Stimulated activated CD8-positive, alpha-beta memory T cell treated with anti-CD3 and anti-CD28 coated beads, Interleukin-15, amount 100 ng/mL, for 4 hours (primary cell): ENCODE data around the gene GAS2L3.
"Not testable (repeated sequence)": the region's sequence is repeated elsewhere in the genome, so short reads cannot be mapped to it uniquely, and the experiment has no call there.

Experiments
- DNase-seq, 2 donors: peaks; one replicate each; pipeline ENCODE4 v3.0.0-alpha.2; 2020; ENCODE audit warnings: low read depth in 2 of 2

Gene GAS2L3

DNA sequence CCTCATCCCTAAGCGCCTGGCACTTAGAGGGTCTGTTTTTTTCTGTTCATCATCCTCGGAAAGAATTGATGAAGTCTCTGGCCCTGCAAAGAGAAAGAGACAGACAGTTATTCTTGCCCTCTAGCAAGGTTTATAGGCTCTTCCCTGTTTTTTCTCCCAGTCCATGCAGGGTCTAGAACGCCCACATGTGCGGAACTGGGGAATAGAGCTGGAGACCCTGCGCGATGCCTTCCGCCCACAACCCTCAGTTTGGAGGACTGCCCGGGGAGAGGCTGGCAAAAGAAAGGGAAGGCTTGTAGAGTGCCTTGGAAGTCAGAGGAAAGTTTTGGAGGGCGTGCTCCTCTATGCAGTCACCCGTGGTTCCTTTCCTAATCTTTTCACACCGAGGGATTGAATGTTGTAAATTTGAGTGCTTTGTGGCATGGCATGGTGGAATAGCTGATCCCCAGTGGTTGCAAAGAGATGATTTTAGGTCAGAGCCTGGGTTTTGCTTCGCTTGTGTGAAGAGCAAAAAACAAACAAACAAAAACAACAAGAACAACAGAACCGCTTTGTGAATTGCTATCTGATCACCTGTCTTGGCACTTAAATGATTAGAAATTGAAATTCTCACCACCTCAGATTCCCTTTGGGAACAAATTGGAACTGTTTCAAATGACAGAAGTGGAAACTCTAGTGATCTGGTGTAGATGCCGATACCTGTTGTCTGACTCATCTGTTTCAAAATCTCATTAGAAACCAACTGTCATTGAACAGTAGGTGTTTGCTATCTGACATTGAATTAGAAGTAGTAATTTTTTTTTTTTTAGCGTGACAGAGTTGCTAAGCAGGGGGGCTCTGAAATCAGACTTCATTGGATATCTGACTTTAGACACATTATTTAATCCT lies 947 bp downstream of the GAS2L3 start:
- no peak for DNase-seq

DNA sequence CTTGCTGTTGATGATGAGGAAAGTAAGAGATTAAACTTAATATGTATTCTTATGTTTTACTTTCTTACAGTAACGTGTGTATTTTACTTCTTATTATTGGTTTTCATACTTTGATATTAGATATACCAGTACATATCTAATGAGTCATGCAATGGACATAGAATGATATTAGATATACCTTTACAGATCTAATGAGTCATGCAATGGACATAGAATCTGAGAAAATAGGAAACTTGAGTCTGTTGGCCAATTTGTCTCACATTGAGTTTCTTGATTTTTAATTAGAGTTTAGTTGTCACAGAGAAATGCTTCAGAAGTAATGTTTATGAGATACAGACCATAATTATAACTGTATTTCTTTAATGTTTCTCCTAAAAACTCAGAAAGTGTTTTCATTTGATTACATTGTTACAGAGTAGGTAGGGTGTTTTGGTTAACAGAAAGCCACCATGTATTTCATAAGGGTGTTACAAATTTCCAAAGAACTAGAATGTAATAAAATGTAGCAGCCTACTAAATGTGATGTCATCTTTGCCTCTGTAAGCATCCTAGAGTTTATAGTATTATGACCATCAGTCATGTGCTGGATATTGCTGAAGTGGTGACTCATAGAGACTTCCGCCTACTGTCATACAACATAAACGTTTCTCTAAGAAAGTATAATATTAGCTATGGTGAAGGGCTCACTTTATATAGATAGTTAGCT lies 3.0 kb downstream of the GAS2L3 start:
- no peak for DNase-seq

DNA sequence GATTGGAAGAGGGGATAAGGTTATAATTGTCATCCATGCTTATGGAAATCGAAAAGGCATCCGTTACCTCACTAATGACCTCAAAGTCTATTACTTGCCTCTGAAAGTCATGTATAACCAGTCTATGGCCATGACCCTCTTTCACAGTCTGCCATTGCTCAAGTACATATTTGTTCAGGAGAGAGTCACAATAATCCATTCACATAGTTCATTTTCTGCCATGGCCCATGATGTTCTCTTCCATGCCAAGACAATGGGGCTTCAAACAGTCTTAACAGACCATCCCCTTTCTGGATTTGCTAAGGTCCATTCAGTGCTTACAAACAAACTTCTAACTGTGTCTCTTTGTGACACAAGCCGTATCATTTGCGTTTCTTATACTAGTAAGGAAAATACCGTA lies 5.4 kb downstream of the GAS2L3 start:
- no peak for DNase-seq

DNA sequence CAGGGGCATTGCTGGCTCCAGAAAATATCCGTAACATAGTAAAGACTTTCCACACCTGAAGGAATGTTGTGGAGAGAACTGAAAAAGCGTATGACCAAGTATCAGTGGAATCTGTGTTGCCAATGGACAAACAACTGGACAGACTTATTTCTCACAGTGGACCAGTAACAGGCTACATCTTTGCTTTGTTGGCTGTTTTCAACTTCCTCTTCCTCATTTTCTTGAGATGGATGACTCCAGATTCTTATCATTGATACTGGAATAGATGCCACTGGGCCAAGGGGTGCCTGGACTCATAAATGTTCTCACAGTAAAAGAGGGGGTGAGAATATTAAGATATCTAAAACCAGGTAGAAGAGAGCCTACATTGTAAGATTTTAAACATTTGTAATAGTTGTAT lies 6.4 kb downstream of the GAS2L3 start:
- no peak for DNase-seq

DNA sequence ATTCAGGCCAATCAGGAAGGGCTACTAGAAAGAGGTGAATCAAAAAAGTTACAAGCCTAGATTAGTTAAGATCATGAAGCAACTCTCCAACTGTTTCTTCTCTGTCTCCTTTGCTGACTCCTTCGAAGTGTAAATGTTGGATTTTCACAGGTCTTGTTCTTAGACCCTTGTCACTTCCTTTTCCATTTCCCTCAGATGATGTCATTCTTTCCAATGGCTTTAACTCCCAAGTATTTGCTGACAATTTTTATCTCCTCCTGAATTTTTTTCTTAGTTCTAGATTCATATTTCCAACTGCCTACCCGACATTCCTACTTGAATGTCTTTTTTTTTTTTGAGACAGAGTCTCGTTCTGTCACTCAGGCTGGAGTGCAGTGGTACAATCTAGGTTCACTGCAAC lies 10.8 kb downstream of the GAS2L3 start:
- DNase-seq = no peak

DNA sequence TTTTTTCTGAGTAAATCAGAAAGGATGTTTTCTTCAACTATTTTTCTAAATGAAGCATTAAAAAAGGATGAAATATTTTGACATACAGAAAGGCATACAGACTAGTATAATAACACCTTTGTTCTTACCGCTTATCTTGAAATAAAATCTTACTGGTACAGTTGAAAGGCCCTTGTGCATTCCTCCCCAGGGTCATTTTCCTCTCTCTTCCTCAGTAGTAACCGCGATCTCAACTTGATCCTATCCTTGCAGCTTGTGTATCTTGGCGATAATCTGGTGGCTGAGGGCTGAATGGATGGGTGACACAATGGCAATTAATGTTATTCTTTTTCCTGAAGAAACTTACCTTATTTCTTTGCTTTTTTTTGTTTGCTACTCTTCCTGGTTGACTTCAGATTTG lies 18.5 kb downstream of the GAS2L3 start:
- DNase-seq = no peak

DNA sequence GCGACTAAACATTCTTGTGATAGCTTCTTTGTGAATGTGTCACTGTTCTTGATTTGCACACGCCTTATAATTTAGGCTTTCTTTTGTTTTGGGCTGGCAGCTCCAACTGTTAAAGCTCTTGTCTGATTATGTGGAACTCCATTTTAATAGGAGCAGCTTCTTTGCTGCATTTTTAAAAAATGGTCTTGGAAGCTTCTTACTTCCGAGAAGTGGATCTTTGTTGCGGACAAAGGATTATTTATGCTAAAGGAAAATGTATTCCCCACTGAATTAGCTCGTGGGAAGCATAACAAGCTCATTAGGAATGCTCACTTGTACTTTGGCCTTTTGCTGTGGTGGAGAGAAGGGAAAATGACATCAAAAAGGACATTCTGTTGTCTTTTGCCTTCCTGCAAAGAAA lies 20.0 kb downstream of the GAS2L3 start:
- no peak for DNase-seq

DNA sequence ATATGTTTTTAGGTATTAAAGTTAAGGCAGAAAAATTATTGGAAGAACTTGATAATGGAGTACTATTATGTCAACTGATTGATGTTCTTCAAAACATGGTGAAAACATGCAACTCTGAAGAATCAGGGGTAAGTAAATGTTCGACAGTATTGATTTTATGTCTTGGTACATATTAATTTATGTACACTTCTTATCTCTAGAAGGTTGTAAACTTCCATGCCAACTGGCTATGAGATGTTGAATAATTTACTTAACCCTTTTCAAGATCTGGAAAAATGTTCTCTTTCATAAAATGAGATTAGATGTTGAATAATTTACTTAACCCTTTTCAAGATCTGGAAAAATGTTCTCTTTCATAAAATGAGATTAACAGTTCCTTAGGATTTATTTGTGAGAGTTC lies 28.1 kb downstream of the GAS2L3 start:
- no peak for DNase-seq

DNA sequence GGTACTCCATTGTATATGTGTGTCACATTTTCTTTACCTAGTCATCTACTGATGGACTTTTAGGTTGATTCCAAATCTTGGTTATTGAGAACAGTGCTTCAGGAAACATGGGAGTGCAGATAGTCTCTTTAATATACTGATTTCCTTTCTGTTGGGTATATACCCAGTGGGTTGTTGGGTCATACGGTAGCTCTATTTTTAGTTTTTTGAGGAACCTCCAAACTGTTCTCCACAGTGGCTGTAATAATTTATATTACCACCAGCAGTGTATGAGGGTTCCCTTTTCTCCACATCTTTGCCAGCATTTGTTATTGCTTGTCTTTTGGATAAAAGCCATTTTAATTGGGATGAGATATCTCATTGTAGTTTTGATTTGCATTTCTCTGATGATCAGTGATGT lies 29.5 kb downstream of the GAS2L3 start:
- DNase-seq = not testable (repeated sequence)

DNA sequence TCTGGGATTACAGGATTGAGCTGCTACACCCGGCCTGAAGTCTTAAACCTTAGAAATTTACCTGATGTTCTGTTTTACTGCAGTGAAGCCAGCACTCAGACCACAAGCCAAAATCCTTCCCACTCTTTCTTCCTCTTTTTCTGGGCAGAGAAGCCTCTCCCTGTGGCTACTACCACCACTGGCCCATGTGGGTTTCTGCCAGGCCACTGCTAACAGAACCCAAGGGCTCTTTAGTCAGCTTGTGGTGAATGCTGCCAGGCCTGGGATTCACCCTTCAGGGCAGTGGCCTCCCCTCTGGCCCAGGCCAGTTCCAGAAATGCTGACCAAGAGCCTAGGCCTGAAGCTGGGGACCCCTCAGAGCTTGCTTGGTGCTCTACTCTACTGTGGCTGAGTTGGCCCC lies 35.3 kb downstream of the GAS2L3 start:
- no peak for DNase-seq

DNA sequence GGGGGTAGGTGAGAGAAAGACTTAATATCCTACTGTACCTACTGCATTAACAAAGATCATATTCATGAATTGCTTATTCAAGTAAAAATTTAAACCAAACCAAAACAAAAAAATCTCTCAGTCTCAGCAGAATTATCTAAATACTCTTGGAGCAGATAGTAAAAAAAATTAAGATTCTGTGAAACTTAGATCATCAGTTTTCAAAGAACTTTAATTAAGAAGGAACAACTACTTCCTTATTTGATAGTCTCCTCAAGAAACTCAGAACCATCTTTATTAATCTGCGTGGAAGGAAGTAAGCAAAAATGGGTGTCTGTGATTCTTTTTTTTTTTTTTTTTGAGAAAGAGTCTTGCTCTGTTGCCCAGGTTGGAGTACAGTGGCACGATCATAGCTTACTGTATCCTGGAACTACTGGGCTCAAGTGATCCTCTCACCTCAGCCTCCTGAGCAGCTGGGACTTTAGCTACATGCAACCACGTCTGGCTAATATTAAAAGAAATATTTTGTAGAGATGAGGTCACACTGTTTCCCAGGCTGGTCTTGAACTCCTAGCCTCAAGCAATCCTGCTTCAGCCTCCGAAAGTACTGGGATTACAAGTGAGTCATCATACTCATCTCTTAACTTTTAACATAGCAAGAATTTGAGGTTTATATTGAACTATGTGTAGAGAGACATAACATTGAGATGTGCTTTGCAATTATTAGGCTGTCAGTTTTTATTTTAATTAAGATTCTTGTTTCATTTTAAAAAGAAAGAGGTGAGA lies 37.4 kb downstream of the GAS2L3 start:
- DNase-seq = no peak

DNA sequence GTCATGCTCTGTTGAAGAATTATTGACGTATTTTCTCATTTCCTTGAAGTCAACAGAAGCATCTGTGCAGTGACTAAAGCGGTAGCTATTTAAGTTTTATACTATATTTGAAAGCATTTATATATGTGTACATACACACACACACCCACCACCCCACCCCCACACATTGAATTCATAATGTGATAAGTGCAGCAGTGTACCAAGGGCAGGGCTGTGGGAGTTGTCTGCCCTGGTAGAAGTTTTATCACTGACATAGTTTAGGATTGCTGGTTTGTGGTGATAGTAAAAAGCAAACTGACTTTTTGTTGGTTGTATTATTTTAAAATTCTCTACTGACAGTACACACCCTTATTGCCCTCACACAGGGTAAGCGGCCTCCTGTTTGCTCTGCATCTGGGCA lies 39.1 kb downstream of the GAS2L3 start:
- DNase-seq = no peak

DNA sequence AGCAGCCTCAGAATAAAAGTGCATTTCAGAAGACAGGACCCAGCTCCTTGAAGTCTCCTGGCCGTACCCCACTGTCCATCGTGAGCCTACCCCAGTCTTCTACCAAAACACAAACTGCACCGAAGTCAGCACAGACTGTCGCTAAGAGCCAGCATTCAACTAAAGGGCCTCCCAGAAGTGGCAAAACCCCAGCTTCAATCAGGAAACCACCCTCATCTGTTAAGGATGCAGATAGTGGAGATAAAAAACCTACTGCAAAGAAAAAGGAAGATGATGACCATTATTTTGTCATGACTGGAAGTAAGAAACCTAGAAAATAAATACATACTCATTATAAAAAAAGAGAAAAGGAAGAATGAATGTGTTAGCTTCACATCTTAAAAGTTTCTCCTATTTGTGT lies 51.1 kb downstream of the GAS2L3 start:
- no peak for DNase-seq

DNA sequence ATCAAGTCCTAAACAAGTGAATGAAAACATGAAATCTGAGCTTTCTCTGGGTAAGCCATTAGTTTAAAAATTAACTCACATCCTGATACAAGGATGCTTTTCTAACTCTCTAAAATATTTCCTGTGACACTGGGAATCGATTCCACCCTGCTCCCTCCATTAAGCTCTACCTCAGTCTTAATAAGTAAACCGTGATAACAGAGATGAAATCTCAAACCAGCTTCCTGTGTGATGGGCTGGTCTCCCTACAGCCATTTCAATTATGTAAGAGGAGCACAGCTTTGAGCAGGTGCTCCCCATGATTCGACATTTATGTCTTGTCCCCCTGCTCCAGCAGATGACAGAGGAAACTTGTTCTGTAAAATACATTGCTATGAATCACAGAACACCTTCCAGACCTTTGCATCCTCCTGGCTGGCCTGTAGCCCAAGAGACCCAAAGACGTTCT lies 59.0 kb downstream of the GAS2L3 start:
- no peak for DNase-seq

DNA sequence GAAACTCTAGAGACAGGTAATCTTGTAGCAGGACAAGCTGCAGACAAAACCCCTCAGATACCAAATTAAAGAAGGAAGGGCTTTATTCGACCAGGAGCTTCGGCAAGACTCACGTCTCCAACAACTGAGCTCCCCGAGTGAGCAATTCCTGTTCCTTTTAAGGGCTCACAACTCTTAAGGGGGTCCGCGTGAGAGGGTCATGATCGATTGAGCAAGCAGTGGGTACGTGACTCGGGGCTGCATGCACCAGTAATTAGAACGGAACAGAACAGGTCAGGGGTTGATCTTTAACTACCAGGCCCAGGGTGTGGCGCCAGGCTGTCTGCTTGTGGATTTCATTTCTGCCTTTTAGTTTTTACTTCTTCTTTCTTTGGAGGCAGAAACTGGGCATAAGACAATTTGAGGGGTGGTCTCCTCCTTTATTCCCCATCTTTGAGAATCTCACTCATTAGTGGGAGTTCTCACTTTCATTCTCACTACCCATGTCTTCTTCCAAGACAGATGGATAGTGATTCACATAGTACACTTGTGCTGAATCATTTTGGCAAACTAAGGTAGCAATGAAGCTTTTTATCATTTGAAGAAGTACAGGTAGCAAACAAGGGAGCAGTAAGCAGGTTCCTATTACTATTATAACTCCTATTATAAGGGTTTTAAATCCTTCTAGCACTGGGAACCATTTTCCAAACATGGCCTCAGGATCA lies 59.8 kb downstream of the GAS2L3 start:
- not testable (repeated sequence) for DNase-seq

DNA sequence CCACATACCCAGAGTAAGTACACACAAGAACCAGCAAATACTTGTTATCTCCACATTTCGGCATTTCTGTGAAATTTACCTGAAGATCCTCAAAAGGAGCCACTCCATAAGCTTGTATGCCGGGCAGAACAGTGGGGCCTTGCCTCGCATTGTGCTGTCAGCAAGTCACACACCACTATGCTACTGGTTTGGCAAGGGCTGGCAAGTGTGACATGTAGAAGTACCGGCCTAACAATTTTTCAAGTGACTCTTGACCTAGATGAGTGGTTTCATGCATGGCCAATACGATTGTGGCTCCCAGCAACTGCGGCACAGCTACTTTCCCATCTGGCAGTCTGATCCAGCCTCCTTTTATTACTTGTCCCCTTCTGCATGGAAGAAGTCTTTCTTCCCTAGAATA lies 69.8 kb downstream of the GAS2L3 start:
- no peak for DNase-seq

DNA sequence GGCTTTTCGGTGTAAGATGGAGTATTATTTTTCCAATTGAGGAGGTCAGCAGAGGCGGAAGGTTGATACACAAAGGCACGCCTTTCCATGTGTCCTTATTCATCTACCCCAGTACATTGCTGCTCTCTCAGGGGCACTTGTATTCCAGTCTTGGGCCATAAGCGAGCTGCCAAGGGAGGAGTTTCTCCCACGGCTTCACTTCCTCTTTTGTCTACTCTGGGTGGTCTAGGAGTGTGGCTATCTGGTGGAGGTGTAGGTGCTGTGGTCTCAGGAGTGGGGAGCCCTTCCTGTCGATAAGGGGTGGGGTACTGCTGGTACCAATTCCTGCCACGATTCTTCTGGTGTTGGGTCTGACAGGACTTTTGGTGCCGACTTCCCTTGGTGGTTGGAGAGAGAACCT lies 73.4 kb downstream of the GAS2L3 start:
- DNase-seq = no peak

DNA sequence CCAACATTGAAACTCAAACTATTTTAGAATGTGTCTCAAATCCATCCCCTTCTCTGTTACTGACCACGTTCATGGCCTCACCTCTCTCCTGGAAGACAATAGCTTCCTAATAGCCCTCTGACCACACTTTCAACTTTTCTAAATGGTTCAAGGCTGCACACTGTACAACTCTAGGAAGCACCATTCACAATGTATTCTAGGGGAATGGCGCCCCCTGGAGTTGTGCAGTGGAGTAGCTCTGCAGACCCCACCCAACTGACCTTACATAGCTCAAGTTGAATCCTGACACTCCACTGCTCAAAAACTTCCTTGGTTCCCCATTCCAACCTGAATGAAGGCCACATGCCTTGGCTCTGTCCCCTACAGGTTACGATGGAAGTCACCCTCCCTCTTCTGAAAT lies 77.6 kb downstream of the GAS2L3 start:
- DNase-seq = no peak

DNA sequence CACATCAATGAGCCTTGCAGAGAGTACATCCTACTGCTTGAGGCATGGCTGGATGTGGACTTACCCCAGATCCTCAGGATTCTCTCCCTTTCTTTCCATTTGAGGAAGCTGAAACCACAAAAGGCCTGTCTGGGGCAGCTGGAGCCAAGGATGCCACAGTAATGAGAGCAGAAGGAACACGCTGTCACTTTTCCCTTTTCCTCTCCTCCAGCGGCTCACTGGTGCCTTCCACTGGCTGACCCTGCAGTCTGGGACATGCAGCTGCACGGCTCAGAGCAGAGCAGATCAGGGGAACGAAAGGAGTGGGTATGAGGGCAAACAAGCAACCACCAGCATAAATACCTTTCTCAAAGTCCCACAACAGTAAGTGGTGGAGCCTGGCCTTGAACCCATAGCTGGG lies 78.2 kb downstream of the GAS2L3 start:
- DNase-seq = no peak

DNA sequence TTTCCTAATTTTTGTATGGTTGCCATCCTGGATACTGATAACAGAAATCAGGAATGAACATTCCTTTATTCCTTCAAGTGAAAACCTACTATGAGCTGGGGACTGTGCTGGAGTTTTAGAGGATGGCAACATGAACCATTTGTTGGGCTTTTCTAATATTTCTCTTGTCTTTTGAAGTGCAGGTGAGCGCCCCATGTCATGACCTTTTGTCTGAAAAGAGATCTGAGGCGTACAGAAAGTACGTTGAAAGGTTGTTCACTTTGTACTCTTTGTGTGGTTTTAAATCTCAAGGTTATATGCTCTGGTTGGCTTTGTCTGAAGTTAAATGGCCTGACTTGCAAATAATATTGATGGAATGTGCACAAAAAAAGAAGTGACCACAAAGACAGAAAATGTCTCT lies 79.0 kb downstream of the GAS2L3 start:
- DNase-seq = no peak

DNA sequence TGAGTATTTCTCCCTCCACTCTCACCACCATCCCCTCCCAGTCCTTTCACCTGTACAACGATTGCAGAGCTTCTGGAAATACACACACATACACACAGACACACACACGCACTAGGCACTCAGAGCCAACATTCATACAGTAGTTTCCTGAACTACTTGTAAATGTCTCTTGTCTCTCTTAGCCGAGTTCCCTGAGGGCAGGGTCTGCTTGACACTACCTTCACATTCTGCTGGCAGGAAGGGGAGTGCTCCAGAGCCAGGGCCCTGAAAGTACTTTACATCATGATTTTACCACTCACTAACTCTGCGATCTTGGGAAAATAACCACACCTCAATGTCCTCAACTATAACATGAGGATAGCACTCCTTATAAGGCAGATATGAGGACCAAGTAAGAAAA lies 82.7 kb downstream of the GAS2L3 start:
- no peak for DNase-seq

DNA sequence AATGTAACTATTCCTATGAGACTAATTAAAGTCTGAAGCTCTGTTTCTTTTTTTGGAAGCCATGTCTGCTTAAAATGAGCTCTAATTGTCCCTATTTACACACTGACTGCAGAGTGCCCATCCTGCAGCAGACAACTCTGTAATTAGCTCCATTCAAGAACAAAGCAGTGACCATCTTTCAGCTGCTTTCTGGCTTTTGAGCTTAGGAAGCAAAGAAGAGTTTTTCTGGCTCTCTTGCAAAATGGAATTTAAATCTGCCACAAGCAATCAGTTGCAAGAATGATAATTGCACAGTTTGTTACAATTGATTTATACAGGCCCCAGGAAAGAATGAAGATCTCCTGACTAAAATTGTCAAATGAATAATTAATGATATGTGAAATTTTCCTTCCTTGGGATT lies 83.4 kb downstream of the GAS2L3 start:
- no peak for DNase-seq
